HEK293 (cell line): ENCODE data around the gene OBSL1.

Experiments used
- CTCF ChIP-seq: fragments of 450-650 bp; formaldehyde crosslinking; IDR thresholded peaks from 2 replicates; pipeline ENCODE4 v1.5.1; 2016; ENCODE audit warnings: missing biosample characterization, missing genetic modification characterization
- GLI2 ChIP-seq: fragments of 450-650 bp; formaldehyde crosslinking; IDR thresholded peaks from 2 replicates; pipeline ENCODE4; 2017; ENCODE audit warnings: missing biosample characterization, missing genetic modification characterization, low read depth, borderline replicate concordance
- ZBTB26 ChIP-seq: fragments of 450-650 bp; formaldehyde crosslinking; optimal IDR thresholded peaks from 2 replicates; pipeline ENCODE3; 2016; ENCODE audit warnings: missing biosample characterization, mild to moderate bottlenecking, missing genetic modification characterization
- ZNF394 ChIP-seq: fragments of 450-650 bp; formaldehyde crosslinking; IDR thresholded peaks from 2 replicates; pipeline ENCODE4 v1.5.1; 2016; ENCODE audit warnings: missing biosample characterization, missing genetic modification characterization, mild to moderate bottlenecking, moderate library complexity, borderline replicate concordance
- ZSCAN4 ChIP-seq: fragments of 450-650 bp; formaldehyde crosslinking; IDR thresholded peaks from 2 replicates; pipeline ENCODE4 v1.5.1; 2017; ENCODE audit warnings: missing biosample characterization, missing genetic modification characterization

GRCh38 chr2:219620546-219620945 is 49.2 kb upstream of the OBSL1 start:
- TF ChIP-seq ZSCAN4 (tag by site-specific recombination) (no peak), GLI2 (tag by site-specific recombination) (no peak), ZBTB26 (tag by site-specific recombination) (no peak), CTCF (tag by site-specific recombination) (no peak), ZNF394 (tag by site-specific recombination) (no peak)
